AML-193 (cell line): ENCODE results near the gene SRGAP3.

ENCODE experiments used
- DNase-seq, 2 experiments: peaks; one replicate each; lab custom pipeline; 2025; lab: John Stamatoyannopoulos, UW

SRGAP3 gene

GRCh38 chr3:9253327-9253726 lies 3.9 kb upstream of the SRGAP3 start:
- DNase-seq, result no peak

DNA sequence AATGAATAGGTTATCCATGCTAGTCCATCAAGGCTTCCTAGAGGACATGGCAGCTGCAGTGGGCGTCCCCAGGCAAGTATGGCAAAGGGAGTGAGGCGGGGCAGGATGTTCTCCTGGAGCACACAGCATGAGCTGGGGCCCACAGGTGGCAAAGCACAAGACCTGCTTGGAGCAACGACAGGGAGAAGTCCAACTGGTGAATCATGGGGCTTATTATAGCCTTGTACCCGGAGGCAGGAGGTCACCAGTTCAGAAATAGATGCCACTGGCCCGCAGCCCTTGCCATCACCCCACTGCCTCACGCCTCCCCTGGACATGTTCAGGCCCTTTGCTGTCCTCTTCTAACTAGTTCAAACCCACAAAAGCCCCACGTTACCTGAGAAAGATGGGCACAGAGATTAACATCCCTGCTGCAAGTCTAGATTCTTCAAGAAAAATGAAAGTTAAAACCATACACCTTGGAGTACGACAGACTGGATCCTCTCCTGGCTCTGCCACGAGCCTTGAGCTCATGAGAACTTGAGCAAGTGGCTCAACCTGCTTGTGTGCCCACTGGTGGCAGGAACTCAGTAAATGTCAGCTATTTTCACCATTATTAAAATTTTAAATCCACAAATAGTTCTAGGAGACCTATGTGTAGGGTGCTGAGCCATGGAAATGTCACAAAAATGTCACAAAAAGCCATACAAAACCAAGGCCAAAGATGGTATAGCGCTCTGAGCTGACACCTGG lies 1.8 kb upstream of the SRGAP3 start:
- DNase-seq, result no peak

- peak; percentile 8 to 32 for DNase-seq
Observed at GRCh38 chr3:9250236-9250635, 790 bp upstream of the SRGAP3 start.

GRCh38 chr3:9248522-9249271 lies 749 bp downstream of the SRGAP3 start:
- no peak for DNase-seq

GRCh38 chr3:9247941-9248521 lies 1.4 kb downstream of the SRGAP3 start:
- no peak for DNase-seq

GRCh38 chr3:9247361-9247940 lies 2.0 kb downstream of the SRGAP3 start:
- no peak for DNase-seq

DNA sequence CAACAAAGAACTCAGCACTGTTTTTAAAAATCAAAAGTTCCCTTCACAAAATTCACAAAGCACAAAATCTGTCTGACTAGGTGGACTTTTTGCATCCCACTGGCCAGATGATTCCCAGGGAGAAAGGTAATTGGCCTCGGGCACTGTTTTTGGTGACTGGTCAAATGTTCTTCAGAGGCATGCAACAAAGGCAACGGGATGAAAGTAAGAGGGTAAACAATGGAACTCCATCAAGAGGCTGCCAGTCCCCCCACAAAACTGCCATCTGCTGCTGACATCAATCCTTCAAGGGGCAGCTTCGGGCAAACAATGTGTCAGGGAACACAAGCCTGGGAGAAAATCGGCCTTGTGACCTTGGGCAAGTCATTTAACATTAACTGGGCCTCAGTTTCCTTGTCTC lies 3.3 kb downstream of the SRGAP3 start:
- DNase-seq, result no peak

GRCh38 chr3:9244495-9245183 lies 4.8 kb downstream of the SRGAP3 start:
- DNase-seq, result no peak

- DNase-seq, result no peak
Observed at GRCh38 chr3:9241956-9242355, 7.5 kb downstream of the SRGAP3 start.

DNA sequence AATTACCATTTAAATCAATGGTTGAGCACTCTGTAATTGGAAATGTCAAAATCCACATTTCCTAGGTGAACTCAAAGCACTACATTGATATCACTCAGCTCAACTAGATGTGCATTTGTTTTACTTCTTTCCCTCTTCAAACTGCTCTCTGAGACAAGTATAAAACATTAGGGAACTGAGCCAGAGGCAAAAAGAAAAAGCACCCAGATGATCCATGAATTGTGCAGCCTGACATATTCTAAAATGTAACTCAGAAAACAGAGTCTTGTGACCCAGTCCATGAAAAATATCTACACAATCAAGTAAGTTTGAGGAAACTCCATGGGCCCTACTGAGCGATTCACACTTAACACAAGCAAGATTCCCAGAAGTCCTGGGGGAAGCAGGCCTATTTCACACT lies 9.8 kb downstream of the SRGAP3 start:
- DNase-seq, result no peak

DNA sequence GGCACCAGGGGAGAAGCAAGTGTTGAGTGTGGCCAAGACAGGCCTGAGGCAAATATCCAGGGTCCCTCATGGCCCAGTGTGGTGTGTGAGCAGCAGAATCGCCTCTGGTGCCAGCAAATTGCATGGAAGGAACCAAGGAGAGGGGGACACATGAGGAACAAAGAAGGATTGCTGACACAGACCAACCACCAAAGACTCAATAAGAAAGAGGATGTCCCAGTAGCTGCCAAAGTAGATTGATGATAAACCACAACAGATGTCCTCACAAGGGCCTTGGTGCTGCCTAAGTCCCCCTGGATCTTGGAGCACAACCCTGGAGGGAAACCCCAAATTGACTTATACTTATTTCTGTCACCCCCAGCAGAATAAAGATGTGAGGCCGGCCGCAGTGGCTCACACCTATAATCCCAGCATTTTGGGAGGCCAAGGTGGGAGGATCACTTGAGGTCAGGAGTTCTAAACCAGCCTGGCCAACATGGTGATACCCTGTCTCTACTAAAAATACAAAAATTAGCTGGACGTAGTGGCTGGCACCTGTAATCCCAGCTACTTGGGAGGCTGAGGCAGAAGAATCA lies 10.6 kb downstream of the SRGAP3 start:
- DNase-seq, result no peak

DNA sequence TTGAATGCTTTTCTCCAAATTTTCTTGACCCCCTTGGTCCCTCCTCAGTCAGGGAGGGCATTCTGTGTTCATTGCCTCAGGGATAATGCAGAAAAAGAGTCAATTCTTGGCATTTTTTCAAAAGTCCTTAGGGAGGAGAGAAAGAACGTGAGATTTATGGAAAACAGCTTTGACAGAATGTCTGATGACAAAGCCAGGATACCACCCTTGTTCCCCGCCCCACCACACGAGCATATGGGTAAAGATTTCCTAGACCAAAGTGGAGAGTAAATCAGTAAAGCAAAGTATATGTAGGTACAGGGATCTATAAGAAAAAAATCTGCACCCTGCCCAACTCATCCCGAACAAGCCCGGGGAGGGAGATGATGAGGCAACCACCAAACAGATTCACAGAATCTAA lies 11.2 kb downstream of the SRGAP3 start:
- DNase-seq, result no peak

DNA sequence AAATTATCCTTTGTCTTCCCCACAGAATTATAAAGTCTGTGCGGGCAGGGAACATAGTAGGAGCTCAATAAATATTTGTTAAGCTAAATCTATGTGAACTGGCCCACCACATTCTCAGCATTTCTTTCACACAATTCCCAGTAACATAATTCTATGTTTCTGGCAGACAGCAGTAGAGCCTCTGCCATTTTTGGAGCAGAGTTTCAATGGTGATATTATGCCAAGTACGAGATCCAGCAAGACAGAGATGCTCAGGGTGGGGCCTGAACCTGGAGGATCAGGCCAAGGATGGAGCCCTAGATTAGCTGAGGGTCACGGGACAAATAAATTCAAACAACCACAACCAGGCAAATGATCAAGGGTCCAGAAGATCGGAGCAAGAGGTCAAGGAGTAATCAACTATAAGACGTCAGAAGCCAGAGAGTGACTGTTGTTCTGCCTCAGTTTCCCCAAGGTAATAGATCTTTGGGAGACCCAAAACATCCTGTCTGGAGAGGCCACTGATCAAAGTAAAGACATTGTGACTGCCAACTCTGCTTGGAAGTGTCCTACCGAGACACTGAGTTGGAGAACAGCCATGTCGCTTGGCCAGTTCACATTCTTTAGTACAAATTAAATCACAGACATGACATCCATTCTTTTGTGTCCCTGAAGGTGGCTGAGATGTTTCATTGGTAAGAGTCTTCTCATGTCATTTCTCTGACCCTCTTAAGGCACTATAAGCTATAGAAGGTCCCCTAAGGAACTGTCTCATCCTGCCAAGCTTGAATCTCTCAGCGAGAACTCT lies 15.4 kb downstream of the SRGAP3 start:
- DNase-seq, result no peak

GRCh38 chr3:9233101-9233500 lies 16.3 kb downstream of the SRGAP3 start:
- no peak for DNase-seq

GRCh38 chr3:9231937-9232336 lies 17.5 kb downstream of the SRGAP3 start:
- no peak for DNase-seq

DNA sequence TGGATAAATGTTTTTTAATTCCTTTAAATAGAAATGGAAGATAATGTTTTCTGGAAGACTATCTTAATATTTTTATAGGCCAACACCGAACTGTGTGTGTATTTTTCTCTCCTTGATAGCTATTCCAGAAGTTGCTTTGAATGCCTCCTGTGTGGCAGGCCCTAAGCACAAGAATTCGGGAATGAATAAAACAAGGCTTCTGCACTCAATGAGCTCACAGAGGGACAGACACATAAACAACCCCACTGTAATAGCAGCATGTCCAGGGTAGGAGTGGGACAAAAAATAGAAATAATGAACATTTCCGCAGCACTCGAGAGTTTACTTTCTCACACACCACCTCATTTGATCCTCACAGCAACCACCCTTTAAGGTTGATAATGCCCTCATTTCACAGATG lies 18.0 kb downstream of the SRGAP3 start:
- no peak for DNase-seq

GRCh38 chr3:9231006-9231405 lies 18.4 kb downstream of the SRGAP3 start:
- no peak for DNase-seq

DNA sequence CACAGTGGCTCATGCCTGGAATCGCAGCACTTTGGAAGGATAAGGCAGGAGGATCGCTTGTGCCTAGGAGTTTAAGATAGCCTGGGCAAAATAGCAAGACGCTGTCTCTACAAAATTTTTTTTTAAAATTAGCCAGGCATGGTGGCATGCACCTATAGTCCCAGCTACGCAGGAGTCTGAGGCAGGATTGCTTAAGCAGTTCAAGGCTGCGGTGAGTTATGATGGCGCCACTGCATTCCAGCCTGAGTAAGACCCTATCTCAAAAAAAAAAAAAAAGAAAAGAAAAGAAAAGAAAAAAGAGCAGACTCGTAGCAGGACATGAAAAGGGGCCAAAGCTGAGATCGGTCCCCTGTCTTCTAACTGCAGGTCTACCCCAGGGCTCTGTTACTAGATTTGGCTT lies 18.9 kb downstream of the SRGAP3 start:
- no peak for DNase-seq

- no peak for DNase-seq
Observed at GRCh38 chr3:9229879-9230278, 19.6 kb downstream of the SRGAP3 start.

DNA sequence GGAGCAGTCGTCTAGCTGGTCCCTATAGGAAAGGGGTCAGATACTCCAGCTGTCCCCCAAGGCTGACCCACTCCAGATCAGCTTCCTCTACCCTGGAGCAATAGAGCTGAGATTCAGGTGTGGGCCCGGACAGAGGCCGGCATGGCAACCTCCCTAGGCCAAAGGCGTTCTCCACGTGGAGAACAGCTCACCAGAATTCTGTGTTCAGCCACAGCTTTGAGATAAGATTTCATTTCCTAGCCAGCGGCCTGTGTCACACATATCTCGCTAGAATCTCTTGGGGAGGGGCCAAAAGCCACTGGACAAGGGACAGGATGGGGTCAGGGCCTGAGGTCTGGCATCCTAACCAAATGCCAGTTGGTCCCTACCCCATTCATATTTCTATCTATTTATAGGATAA lies 20.1 kb downstream of the SRGAP3 start:
- no peak for DNase-seq

DNA sequence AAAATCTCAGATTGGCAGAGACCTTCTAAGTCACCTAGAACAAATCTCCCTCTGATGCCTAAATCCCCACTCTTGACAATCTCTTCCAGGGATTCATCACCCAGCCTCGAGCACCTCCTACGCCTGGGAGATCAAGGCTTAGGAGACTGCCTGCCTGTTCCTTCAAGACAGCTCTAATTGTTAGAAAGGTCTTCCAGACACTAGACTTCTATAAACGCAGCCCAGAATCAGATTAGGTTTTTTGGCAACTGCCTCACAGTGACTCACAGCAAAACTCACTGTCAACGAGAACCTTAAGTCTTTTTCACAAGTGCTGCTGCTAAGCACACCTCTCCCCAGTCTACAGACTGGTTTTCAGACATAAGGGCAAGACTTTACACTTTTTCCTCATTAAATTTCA lies 23.1 kb downstream of the SRGAP3 start:
- no peak for DNase-seq
